Endothelial cell of umbilical vein (primary cell): ENCODE results near the gene CBFA2T3.

Experiments used
- EZH2 ChIP-seq: IDR thresholded peaks from 2 replicates; pipeline ENCODE4 v1.6.1; 2012; ENCODE audit warnings: borderline replicate concordance, low read depth, mild to moderate bottlenecking, moderate library complexity, low read length, inconsistent platforms; ENCODE audit not compliant: severe bottlenecking
- POLR2A ChIP-seq: IDR thresholded peaks from 2 replicates; pipeline ENCODE4 v1.6.1; 2012; ENCODE audit warnings: low read depth, mild to moderate bottlenecking, control low read depth, low read length
- POLR2AphosphoS5 ChIP-seq: IDR thresholded peaks from 2 replicates; pipeline ENCODE4 v1.6.1; 2012; ENCODE audit warnings: low read depth, mild to moderate bottlenecking, control low read depth, low read length, moderate library complexity; ENCODE audit not compliant: insufficient read depth

- TF ChIP-seq POLR2A = no peak
- TF ChIP-seq EZH2 = no peak
- TF ChIP-seq POLR2AphosphoS5 = no peak
Observed at GRCh38 chr16:88835383-88835782, 141.6 kb downstream of the CBFA2T3 start.
